ENCODE results near the gene SEPTIN11.

The SEPTIN11 gene

GRCh38 chr4:76995776-76996175 is 46.2 kb downstream of the SEPTIN11 start:
- in situ Hi-C loops (cut with HindIII; ENCODE audit: low pct_ligation_motif_present, low pct_unique_long_range_greater_than_20kb, low sequenced_read_pairs), result no loop called here

GRCh38 chr4:76996445-76996844 is 46.9 kb downstream of the SEPTIN11 start:
- no peak for DNase-seq
- in situ Hi-C loops (cut with HindIII; ENCODE audit: low pct_ligation_motif_present, low pct_unique_long_range_greater_than_20kb, low sequenced_read_pairs), result no loop called here

More at GRCh38 chr4:76995776-76996175, 46.2 kb downstream of the SEPTIN11 start:
- no peak for DNase-seq

- in situ Hi-C loops (cut with HindIII; ENCODE audit: low pct_ligation_motif_present, low pct_unique_long_range_greater_than_20kb, low sequenced_read_pairs), result no loop called here
- no peak for DNase-seq
These were observed 47.5 kb downstream of the SEPTIN11 start for GRCh38 chr4:76997077-76997476.

- DNase-seq, result no peak
- in situ Hi-C loops (cut with HindIII; ENCODE audit: low pct_ligation_motif_present, low pct_unique_long_range_greater_than_20kb, low sequenced_read_pairs), result no loop called here
These were observed 48.0 kb downstream of the SEPTIN11 start for GRCh38 chr4:76997532-76997931.

- in situ Hi-C loops (cut with HindIII; ENCODE audit: low pct_ligation_motif_present, low pct_unique_long_range_greater_than_20kb, low sequenced_read_pairs), result no loop called here
- DNase-seq, result no peak
These were observed 48.8 kb downstream of the SEPTIN11 start for GRCh38 chr4:76998251-76998901.
